ENCODE measurements around the gene CCDC97. TPM values are rescaled to one million over a fixed set of nuclear protein-coding genes. Genes with fewer than 3 reads are reported as not detected.

CCDC97 gene
- total and polyA plus RNA-seq, 2 experiments from 2014 or later, result 15.1 to 24.4 TPM

- no peaks in the 10 kb centered on the region for H3K36me3 ChIP-seq (replicated peaks; ENCODE audit: insufficient read depth, low read depth)
- WGBS (ENCODE audit: low lambda C conversion rate, missing lambda C conversion rate), result 94% methylated on average over 5 of the region's 5 CpGs
Measured at GRCh38 chr19:41334793-41335192, 24.8 kb downstream of the CCDC97 start.

GRCh38 chr19:41335467-41335866 lies 25.5 kb downstream of the CCDC97 start:
- Histone ChIP-seq H2AFZ (no peak overlapping the region), H3K36me3 (replicated peaks; ENCODE audit: insufficient read depth, low read depth) (no peaks in the 10 kb centered on the region), H3K9me2 (replicated peaks; ENCODE audit: insufficient read depth) (no peaks in the 10 kb centered on the region), H3K79me2 (no peaks in the 10 kb centered on the region), H3K4me1 (ENCODE audit: insufficient read depth) (no peaks in the 10 kb centered on the region), H3K4me2 (no peak overlapping the region), H3K27me3 (no peaks in the 10 kb centered on the region), H3K9me3 (ENCODE audit: low read depth) (no peaks in the 10 kb centered on the region), H3K27ac (no peak overlapping the region), H3K4me3 (no peak overlapping the region), H4K20me1 (ENCODE audit: insufficient read depth, poor library complexity, severe bottlenecking) (no peaks in the 10 kb centered on the region)
- DNase-seq (ENCODE audit: low spot score), result no peak
- 92% methylated on average over 10 of the region's 10 CpGs for WGBS (ENCODE audit: low lambda C conversion rate, missing lambda C conversion rate)
- TF ChIP-seq EZH2phosphoT487 (IDR thresholded peaks at IDR 0.05; ENCODE audit: low read depth, severe bottlenecking, unreplicated experiment), result no peak
- no peak for TF ChIP-seq CTCF (IDR thresholded peaks at IDR 0.05; ENCODE audit: poor library complexity)

More at GRCh38 chr19:41334793-41335192, 24.8 kb downstream of the CCDC97 start:
- no peak for TF ChIP-seq CTCF (IDR thresholded peaks at IDR 0.05; ENCODE audit: poor library complexity)
- Histone ChIP-seq H3K27ac (no peak overlapping the region), H3K9me2 (replicated peaks; ENCODE audit: insufficient read depth) (no peaks in the 10 kb centered on the region), H3K4me2 (no peak overlapping the region), H3K9me3 (ENCODE audit: low read depth) (no peaks in the 10 kb centered on the region), H3K27me3 (no peaks in the 10 kb centered on the region), H3K4me3 (no peak overlapping the region), H4K20me1 (ENCODE audit: insufficient read depth, poor library complexity, severe bottlenecking) (no peaks in the 10 kb centered on the region), H3K79me2 (no peaks in the 10 kb centered on the region), H2AFZ (no peak overlapping the region), H3K4me1 (ENCODE audit: insufficient read depth) (no peaks in the 10 kb centered on the region)
- no peak for DNase-seq (ENCODE audit: low spot score)

- Histone ChIP-seq H3K4me1 (ENCODE audit: insufficient read depth) (no peaks in the 10 kb centered on the region), H3K79me2 (no peaks in the 10 kb centered on the region), H3K9me2 (replicated peaks; ENCODE audit: insufficient read depth) (no peaks in the 10 kb centered on the region), H3K4me2 (no peak overlapping the region), H4K20me1 (ENCODE audit: insufficient read depth, poor library complexity, severe bottlenecking) (no peaks in the 10 kb centered on the region), H3K9me3 (ENCODE audit: low read depth) (no peaks in the 10 kb centered on the region), H2AFZ (no peak overlapping the region), H3K36me3 (replicated peaks; ENCODE audit: insufficient read depth, low read depth) (no peaks in the 10 kb centered on the region), H3K27me3 (no peaks in the 10 kb centered on the region), H3K4me3 (no peak overlapping the region), H3K27ac (no peak overlapping the region)
- whole genome bisulfite sequencing (ENCODE audit: low lambda C conversion rate, missing lambda C conversion rate), result 96% methylated on average over 5 of the region's 5 CpGs
- TF ChIP-seq EZH2 (IDR thresholded peaks at IDR 0.05; ENCODE audit: borderline replicate concordance) (no peak), CTCF (IDR thresholded peaks at IDR 0.05; ENCODE audit: poor library complexity) (no peak), EZH2phosphoT487 (IDR thresholded peaks at IDR 0.05; ENCODE audit: low read depth, severe bottlenecking, unreplicated experiment) (no peak)
- DNase-seq (ENCODE audit: low spot score), result no peak
Measured at GRCh38 chr19:41339936-41340335, 30.0 kb downstream of the CCDC97 start.

All from hepatocyte (in vitro differentiated cells).